Lung (tissue), 12 donors: ENCODE results near the gene KRT16. TPM values are rescaled to one million over a fixed set of nuclear protein-coding genes. Genes with fewer than 3 reads are reported as not detected.

Experiments
- ATAC-seq: fragments of 200-7000 bp; cut with Tn5 transposase; one replicate; pipeline ENCODE4 v1.9.1; 2020; ENCODE audit warnings: moderate number of reproducible peaks; ENCODE audit not compliant: insufficient read depth, low FRiP score
- DNase-seq, 3 donors: peaks; one replicate each; pipeline ENCODE4 v3.0.0-alpha.2; 2013 to 2017
- H3K27ac ChIP-seq, 2 donors: one replicate each; pipeline ENCODE4 v1.5.1; 2013; ENCODE audit warnings: mild to moderate bottlenecking in 2 of 2, moderate library complexity in 2 of 2, control low read depth in 1 of 2, inconsistent platforms in 1 of 2, low read depth in 1 of 2, low read length in 1 of 2
- H3K27me3 ChIP-seq, 3 donors: one replicate each; pipeline ENCODE4 v1.5.1; 2013; ENCODE audit warnings: low read length in 2 of 3; ENCODE audit not compliant: control insufficient read depth in 3 of 3, insufficient read depth in 3 of 3
- H3K36me3 ChIP-seq, 4 donors: one replicate each; pipeline ENCODE4 v1.5.1; 2013; ENCODE audit warnings: low read length in 4 of 4, mild to moderate bottlenecking in 1 of 4, moderate library complexity in 1 of 4; ENCODE audit not compliant: control insufficient read depth in 4 of 4, insufficient read depth in 4 of 4
- H3K4me1 ChIP-seq, 5 donors: one replicate each; pipeline ENCODE4 v1.5.1; 2013; ENCODE audit warnings: low read length in 5 of 5, mild to moderate bottlenecking in 2 of 5, moderate library complexity in 1 of 5; ENCODE audit not compliant: control insufficient read depth in 5 of 5, insufficient read depth in 5 of 5
- H3K4me3 ChIP-seq: one replicate; pipeline ENCODE4 v1.5.1; 2013; ENCODE audit warnings: mild to moderate bottlenecking, control low read depth, moderate library complexity
- H3K9ac ChIP-seq, 2 donors: one replicate each; pipeline ENCODE4 v1.5.1; 2013; ENCODE audit warnings: low read length in 2 of 2, control low read depth in 1 of 2; ENCODE audit not compliant: insufficient read depth in 1 of 2
- H3K9me3 ChIP-seq, 4 donors: one replicate each; pipeline ENCODE4 v1.5.1; 2013; ENCODE audit warnings: low read length in 3 of 4, mild to moderate bottlenecking in 1 of 4, moderate library complexity in 1 of 4; ENCODE audit not compliant: control insufficient read depth in 4 of 4, insufficient read depth in 3 of 4
- WGBS, 2 donors: extraction: QIAGEN DNeasy Blood & Tissue Kit; methylation state at CpG; one replicate each; pipeline ENCODE4 v1.1.7; 2013; 5-methylcytosine and 5-hydroxymethylcytosine counted together
- polyA plus RNA-seq, 2 donors: library from polyadenylated mRNA; stranded (reverse); fragments of 200-250 nt; gene quantifications; one replicate each; pipeline ENCODE4 v1.2.1, GENCODE V29; 2013
- total RNA-seq, 2 donors: library from RNA; depleted of rRNA in 1 of 2; stranded (reverse); fragments of >200 nt in 1 of 2; gene quantifications; one replicate each; pipeline ENCODE4 v1.2.1, GENCODE V29; 2014 to 2021
- TF ChIP-seq, protein P1 (sequence below): IDR thresholded peaks from 2 replicates; pipeline ENCODE4 v1.5.1; 2012; ENCODE audit warnings: mild to moderate bottlenecking; ENCODE audit errors: control extremely low read depth, extremely low read depth
- donor health status: control.
- donor health status: control.
- donor health status: Bipolar disorder and iron deficiency.
- donor health status: healthy.
- donor health status: DM: yes; HTN: yes; CAD: no.

The KRT16 gene
- total and polyA plus RNA-seq, 4 donors: 0.10 to 0.28 (median 0.18) TPM; not detected in 1

DNA sequence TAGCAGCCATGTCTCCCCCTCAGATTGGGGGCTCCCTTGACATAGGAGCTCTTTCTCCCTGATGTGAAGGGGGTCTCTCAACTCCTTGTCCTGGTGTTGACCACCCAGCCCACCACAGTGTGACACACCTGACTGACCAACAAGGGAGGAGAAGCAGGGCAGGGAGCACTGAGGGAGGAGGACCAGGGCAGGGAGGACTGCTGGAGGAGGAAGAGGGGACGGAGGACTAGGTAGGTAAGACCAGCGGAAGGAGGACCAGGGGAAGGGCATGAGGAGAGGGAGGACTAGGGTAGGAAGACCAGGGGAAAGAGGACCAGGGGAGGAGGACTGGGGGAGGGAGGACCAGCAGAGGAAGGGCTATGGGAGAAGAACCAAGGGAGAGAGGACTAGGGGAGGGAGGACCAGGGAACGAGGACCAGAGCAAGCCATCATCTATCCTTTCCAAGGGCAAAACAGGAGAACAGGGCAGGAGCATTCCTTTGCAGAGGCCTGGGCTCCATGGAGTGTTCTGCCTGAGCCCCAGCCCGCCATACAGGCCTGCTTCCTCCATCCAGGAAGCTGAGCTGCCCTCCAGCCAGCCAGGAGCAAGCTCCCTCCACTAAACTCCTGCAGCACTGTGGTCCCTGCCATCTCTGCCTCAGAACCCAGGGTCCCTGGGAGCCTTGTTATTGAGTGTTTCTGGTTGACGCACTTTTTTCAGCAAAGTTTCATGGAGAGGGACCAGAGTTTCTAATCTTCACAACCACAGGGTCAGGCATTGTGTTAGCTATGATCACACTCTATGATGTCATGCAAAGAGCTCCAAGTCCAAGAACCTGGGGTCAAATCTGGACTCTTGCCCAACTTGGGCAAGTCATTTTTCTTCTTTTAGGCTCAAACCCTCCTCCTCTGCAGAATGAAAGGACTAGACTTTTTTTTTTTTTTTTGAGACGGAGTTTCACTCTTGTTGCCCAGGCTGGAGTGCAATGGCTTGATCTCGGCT, 27.2 kb upstream of the KRT16 start:
- H3K36me3 ChIP-seq: no peaks in the 10 kb centered on the region
- H3K9me3 ChIP-seq: no peaks in the 10 kb centered on the region
- TF ChIP-seq, protein P1, sequence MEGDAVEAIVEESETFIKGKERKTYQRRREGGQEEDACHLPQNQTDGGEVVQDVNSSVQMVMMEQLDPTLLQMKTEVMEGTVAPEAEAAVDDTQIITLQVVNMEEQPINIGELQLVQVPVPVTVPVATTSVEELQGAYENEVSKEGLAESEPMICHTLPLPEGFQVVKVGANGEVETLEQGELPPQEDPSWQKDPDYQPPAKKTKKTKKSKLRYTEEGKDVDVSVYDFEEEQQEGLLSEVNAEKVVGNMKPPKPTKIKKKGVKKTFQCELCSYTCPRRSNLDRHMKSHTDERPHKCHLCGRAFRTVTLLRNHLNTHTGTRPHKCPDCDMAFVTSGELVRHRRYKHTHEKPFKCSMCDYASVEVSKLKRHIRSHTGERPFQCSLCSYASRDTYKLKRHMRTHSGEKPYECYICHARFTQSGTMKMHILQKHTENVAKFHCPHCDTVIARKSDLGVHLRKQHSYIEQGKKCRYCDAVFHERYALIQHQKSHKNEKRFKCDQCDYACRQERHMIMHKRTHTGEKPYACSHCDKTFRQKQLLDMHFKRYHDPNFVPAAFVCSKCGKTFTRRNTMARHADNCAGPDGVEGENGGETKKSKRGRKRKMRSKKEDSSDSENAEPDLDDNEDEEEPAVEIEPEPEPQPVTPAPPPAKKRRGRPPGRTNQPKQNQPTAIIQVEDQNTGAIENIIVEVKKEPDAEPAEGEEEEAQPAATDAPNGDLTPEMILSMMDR: no peak
- no peak overlapping the region for H3K9ac ChIP-seq
- DNase-seq: peak in 1 of 3 donors; percentile 21
- H3K4me3 ChIP-seq: no peak overlapping the region
- H3K4me1 ChIP-seq: peaks cover 0 to 22% (median 6%) of the 10 kb centered on the region in 5 donors
- no peak overlapping the region for H3K27ac ChIP-seq
- no peak for ATAC-seq
- H3K27me3 ChIP-seq: no peaks in the 10 kb centered on the region
- 90 to 93% methylated on average over 7 of the region's 7 CpGs for WGBS, 2 donors

DNA sequence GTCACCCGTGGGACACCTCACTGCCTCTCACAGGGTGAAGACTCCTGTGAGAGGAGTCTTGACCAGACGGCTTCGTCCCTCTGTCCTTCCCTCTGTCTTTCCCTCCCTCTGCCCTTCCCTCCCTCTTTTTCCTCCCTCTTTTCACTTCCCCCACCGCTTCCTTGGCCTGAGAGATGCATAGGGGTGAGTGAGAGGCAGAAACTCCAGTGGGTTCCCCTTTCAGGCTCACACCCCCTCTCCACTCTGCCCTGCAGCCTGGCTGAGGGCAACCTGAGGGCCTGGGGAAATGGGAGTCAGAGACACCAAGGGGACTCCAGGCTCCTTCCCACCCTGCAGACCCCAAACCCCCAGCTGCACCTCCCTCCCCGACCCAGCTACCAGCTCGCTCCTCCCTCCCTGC, 26.4 kb upstream of the KRT16 start:
- DNase-seq: no peak
- H3K4me1 ChIP-seq: peaks cover 0 to 30% (median 6%) of the 10 kb centered on the region in 5 donors
- no peak overlapping the region for H3K27ac ChIP-seq
- H3K4me3 ChIP-seq: no peak overlapping the region
- ATAC-seq: no peak
- TF ChIP-seq, protein P1: no peak
- H3K9ac ChIP-seq: no peak overlapping the region
- no peaks in the 10 kb centered on the region for H3K9me3 ChIP-seq
- no peaks in the 10 kb centered on the region for H3K36me3 ChIP-seq
- 58 to 69% methylated on average over 5 to 6 of the region's 6 CpGs for WGBS, 2 donors
- no peaks in the 10 kb centered on the region for H3K27me3 ChIP-seq

DNA sequence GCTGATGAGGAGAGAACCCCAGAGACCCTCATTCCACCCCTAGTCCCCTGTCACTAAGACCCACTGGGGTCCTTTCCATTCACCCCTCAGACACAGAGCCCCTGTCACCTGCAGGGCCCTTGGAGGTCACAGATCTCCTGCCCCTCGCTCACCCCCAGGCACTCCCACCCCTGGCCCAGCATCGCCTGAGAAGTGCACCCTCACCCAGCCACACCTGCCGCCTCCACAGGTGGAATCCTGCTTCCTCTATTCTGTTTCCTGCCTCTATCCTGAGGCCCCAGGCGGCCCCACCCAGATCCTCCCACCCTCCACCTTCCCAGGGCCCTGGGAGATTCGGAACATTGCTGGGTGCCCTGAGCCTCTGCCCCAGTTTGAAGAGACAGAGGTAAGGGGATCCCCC, 25.6 kb upstream of the KRT16 start:
- no peaks in the 10 kb centered on the region for H3K9me3 ChIP-seq
- peaks cover 0 to 30% (median 6%) of the 10 kb centered on the region in 5 donors for H3K4me1 ChIP-seq
- H3K27ac ChIP-seq: no peak overlapping the region
- H3K36me3 ChIP-seq: no peaks in the 10 kb centered on the region
- 71 to 75% methylated on average over 5 of the region's 5 CpGs for WGBS, 2 donors
- DNase-seq (no peak), ATAC-seq (no peak)
- no peak overlapping the region for H3K9ac ChIP-seq
- TF ChIP-seq, protein P1: no peak
- no peaks in the 10 kb centered on the region for H3K27me3 ChIP-seq
- H3K4me3 ChIP-seq: no peak overlapping the region
